ENCODE data around the gene FLACC1.
"Not testable (repeated sequence)": the region's sequence is repeated elsewhere in the genome, so short reads cannot be mapped to it uniquely, and the experiment has no call there.

The FLACC1 gene
- total RNA-seq: 5.8 to 11.6 (median 6.8) reads per million in 4 experiments

- DNase-seq: no peak
Observed at GRCh38 chr2:201357221-201357620, at the start of gene FLACC1. Gene FLACC1, minus strand, starts transcription at chr2:201357345. Its CDS starts 5,941 bp downstream, at chr2:201351404.

- DNase-seq: no peak
Observed at GRCh38 chr2:201406077-201406662, 49.0 kb upstream of the FLACC1 start.

DNA sequence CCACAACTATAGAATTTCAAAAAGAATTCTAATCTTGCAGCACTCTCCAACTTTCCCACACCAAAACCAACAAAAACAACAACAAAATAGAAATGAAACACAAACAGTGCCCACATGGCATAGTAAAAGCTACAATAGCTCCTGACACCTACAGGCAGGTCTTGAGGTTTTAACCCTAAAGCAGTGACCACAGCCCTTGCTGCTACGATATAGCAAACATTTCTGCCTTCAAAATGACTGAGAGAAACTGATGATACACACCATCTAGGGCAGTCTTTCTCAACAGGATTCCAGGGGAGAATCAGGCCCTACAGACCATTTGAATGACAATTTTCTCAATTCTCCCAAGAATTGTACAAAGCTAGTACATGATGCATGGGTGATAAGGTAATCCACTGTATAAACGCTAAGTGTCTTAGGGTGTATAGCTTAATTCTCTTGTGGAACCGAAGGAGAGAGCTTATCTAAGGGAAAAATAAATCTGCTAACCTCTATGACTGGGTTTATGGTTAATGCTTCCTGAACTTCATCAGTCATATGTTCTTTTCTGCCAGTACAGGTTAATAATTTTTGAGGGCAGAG is 47.6 kb upstream of the FLACC1 start:
- no peak for DNase-seq

- no peak for DNase-seq
Observed at GRCh38 chr2:201403880-201404279, 46.7 kb upstream of the FLACC1 start.

GRCh38 chr2:201402651-201403562 is 45.8 kb upstream of the FLACC1 start:
- no peak for DNase-seq

DNA sequence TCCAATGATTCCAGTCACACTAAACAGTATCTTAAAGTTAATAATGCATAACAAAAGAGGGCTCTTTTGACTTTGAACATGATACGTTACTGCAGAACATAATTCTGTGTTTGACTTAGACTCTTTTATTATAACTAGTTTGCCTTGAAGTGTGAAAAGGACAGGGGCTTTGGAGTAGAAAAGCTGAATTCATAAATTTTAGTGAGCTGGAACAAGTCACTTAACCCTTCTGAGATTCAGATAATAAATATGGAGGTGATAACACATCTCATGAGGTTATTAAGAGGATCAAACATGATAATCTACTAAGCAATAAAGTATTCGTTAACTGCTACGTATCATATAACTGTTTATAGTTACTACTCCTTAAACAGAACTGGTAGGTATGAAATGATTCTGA is 44.7 kb upstream of the FLACC1 start:
- DNase-seq: no peak

DNA sequence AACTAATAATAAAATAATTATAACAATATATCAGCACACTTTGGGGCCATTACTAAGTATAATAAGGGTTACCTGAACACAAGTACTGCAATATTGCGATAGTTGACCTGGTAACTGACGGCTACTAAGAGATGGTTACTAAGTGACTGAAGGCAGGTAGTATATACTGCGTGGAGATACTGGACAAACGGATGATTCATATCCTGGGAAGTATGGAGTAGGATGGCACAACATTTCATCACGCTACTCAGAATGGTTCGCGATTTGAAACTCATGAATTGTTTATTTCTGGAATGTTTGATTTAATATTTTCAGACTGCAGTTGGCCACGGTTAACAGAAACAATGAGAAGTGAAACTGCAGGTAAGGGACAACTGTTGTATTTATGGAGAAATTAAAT is 39.5 kb upstream of the FLACC1 start:
- no peak for DNase-seq

GRCh38 chr2:201383136-201383535 is 26.0 kb upstream of the FLACC1 start:
- no peak for DNase-seq

DNA sequence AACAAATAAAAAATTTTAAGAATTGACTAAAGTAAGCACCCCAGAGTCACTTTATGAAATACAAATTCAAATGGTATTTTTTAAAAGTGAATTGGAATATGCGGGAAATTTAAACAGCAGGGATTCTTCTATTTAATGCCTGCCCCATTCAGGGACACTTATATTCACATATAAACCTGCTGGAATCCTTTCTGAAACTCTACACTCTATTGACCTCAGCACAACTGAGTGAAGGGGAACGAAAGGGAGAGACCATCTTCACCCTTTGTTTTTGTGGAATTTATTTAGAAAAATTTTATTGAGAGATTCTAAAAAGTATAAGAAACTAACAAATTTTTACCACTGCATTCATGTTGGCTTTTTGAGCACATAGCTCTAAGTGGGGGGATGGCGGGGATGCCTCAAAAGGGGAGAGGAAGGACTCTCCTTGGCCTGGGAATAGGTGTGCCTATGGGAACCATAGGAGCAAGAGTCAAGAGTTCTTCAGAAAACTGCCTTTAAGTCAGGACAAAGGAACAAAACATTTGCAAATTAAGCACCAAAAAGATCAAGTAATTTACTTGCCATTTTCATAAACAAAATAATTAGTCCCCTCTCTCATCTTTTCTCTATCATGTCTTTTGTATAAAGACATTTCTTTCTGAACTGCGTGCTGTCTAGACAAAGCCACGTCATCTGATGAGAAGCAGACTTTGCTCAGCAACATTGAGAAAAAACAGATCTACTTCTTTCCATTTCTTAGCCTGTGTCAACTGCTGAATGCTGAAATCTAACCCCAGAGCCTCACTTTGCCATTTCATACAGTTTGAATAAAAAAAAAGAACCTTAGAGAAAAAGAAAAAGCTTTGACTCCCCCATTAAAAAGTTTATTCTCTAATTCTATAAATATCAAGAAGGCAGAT is 21.6 kb upstream of the FLACC1 start:
- no peak for DNase-seq

DNA sequence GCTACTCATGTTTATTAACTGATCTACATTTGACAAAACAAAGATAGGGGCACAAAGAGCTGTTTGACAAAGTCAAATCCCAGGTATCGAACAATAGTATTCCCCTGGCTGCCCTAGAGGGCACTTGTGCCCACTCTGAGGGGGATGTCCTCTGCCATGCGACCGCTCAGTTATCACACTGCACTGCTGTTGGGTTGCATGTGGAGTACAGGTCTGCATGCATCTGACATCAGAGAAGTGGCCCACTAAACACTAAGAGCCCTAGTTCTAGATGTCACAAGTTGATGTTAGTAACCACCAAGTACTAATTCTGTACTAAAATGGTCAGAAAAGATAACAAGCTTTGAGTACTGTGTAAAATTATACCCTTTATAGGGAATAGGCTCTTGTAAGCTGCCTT is 20.1 kb upstream of the FLACC1 start:
- DNase-seq: no peak

DNA sequence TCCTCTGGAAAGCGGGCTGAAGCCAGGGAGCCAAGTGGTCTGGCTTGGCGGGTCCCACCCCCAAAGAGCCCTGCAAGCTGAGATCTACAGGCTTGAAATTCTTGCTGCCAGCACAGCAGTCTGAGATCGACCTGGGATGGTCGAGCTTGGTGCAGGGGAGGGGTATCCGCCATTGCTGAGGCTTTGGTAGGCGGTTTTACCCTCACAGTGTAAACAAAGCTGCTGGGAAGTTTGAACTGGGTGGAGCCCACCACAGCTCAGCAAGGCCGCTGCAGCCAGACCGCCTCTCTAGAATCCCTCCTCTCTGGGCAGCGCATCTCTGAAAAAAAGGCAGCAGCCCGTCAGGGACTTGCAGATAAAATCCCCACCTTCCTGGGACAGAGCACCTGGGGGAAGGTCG is 12.6 kb upstream of the FLACC1 start:
- no peak for DNase-seq

DNA sequence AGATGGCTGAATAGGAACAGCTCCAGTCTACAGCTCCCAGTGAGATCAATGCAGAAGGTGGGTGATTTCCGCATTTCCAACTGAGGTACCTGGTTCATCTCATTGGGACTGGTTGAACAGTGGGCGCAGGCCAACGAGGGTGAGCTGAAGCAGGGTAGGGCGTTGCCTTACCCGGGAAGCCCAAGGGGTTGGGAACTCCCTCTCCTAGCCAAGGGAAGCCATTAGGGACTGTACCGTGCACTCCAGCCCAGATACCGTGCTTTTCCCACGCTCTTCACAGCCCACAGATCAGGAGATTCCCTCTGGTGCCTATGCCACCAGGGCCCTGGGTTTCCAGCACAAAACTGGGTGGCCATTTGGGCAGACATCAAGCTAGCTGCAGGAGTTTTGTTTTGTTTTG is 12.2 kb upstream of the FLACC1 start:
- DNase-seq: not testable (repeated sequence)

DNA sequence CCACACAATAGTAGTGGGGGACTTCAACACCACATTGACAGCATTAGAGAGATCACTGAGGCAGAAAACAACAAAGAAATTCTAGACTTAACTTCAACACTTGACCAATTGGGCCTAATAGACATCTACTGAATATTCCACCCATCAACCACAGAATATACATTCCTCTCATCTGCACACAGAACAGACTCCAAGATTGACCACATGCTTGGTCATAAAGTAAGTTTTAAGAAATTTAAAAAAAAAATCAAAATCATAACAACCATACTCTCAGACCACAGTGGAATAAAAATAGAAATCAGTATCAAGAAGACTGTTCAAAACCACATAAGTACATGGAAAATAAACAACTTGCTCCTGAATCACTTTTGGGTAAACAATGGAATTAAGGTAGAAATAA is 9.0 kb upstream of the FLACC1 start:
- DNase-seq: no peak

- DNase-seq: no peak
Observed at GRCh38 chr2:201363857-201364560, 6.9 kb upstream of the FLACC1 start.

- DNase-seq: no peak
Observed at GRCh38 chr2:201362396-201362795, 5.3 kb upstream of the FLACC1 start.

DNA sequence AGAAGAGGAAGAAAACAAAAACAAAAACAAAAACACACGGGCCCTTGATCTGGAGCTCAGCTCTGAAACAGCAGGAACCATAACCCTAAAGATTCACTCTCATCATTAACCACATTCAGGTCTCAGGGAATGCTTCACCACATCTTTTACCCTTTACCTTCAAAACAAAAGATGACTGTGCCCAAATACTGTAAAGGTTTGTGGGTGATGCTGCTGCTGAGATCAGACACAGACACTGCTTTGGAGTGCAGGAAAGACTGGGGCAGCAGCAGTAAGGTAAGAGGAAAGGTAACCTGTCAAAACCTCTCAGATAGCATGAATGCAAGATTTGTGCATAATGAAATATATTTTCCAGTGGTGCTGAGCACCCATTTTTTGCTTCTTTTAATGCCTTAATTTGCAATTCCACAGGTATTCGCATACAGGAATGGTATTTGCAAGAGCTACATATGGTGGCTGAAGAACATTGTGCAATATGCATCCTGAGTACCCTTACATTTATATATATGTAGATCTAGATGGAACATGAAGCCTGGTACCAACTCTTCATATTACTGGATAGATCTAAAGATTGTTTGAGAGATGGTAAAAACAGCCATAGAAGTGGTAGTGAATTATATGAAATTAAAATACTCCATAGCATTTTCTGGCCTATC is 4.1 kb upstream of the FLACC1 start:
- DNase-seq: no peak

DNA sequence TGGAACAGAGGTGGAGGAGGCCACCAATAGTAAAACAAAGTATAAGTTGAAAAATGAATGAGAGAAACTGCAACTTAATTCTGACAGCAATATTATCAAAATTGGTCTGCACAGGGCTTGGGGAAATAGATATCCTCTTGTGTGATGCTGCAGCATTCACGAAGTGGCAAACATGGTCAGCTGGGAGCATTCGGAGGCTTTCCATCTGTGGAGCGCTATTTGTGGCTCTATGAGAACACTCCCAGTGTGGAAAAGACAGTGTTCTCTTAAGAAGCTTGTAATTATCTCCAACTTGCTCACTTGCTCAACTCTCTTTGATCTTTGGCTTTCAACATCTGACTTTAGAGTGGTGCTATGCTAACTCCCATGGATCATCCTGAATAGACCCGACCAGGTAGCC is 3.1 kb upstream of the FLACC1 start:
- DNase-seq: no peak

DNA sequence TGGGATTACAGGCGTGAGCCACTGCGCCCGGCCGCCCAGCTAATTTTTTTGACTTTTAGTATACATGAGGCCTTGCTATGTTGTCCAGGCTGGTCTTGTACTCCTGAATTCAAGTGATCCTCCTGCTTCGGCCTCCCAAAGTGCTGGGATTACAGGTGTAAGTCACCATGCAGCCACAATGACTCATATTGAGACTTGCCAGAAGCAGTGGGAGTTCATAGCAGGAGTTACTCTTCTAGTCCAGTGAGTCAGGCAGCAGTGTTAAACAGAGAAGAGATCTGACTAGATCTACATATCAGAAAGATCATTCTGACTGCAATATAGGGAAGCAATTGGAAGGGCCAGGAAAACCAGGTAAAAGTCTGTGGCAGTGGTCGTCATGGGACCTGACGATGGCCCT is 1.5 kb upstream of the FLACC1 start:
- no peak for DNase-seq

- DNase-seq: no peak
Observed at GRCh38 chr2:201353116-201353515, 4.0 kb downstream of the FLACC1 start.

- no peak for DNase-seq
Observed at GRCh38 chr2:201350879-201351278, 6.3 kb downstream of the FLACC1 start.

DNA sequence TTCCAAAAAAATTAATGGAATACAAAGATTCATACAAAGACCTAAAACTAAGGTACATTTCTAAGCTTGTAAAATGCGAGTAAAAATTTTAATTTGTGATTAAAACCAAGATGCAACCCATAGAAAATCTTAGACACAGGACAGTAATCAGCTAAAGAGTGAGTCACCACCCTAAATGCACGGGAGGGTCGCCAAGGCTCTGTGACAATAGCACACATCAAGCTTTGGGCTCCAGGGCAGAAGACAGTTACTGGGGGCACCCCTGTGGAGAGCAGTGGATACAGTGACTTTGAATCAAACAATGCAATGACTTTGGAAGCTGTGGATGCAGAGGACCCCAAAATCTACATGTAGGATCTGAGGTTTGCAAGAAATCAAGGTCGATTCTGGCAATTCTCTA is 7.5 kb downstream of the FLACC1 start:
- no peak for DNase-seq

DNA sequence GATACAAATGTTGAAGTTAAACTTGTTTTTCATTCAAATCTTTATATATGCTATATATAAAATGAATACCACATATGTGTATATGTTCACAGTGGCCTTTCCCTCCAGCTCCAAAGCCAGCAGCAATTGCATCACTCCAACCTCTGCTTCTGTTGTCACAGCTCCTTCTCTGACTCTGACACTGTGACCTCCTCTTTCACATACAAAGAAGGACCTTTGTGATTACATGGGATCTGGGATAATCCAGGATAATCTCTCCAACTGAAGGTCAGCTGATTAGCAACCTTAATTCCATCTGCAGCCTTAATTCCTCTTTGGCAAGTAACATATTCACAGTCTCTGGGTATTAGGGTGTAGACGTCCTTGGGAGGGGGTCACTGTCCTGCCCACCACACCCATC is 8.4 kb downstream of the FLACC1 start:
- no peak for DNase-seq

Measured in effector CD8-positive, alpha-beta T cell (primary cell).